GM19193 (cell line): Measurements from ENCODE around the gene HSPE1.

ENCODE experiments used
- POLR2A ChIP-seq: IDR thresholded peaks from 4 replicates; pipeline ENCODE4 v1.6.1; 2011; ENCODE audit not compliant: insufficient read depth, insufficient read length; ENCODE audit errors: extremely low read depth

HSPE1 gene

DNA sequence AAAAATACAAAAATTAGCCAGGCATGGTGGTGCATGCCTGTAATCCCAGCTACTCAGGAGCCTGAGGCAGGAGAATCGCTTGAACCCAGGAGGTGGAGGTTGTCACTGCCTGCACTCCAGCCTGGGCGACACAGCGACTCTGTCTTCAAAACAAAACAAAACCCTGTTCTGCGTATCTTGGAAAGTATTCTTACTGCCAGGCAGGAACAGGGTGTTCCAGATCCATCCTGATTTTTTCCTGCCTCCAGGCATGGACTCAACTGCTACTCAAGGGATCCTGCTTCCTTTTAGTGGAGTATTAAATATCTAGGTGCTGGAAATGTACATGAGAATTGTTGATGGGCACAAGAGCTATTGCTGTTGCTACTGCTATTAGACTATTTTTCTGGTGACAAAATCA is 12.8 kb upstream of the HSPE1 start:
- TF ChIP-seq POLR2A, result no peak

DNA sequence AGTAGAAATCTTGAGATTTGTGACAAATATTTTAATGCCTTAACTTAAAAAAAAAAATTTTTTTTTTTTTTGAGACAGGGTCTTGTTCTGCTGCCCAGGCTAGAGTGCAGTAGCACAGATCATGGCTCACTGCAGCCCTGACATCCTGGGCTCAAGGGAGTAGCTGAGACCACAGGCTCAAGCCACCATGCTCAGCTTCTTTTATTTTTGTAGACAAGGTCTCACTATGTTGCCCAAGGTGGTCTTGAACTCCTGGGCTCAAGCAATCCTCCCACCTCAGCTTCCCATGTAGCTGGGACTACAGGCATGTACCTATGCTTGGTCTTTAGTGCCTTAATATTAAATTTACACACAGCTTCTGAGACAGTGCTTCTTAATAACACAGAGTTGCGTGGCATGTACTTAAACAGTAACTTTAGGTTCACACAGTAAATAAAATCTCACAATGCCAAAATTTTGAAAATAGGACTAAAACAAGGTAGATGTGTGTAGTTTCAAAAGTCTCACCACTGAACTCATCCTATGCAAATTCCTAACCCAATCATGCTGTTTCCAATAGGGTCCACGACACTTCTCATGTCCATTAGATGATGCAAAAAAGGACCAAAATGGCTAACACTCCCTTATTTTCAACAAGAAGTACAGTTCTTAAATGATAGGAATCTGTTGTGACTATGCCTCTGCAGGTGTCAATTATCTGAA is 4.6 kb upstream of the HSPE1 start:
- TF ChIP-seq POLR2A, result no peak

DNA sequence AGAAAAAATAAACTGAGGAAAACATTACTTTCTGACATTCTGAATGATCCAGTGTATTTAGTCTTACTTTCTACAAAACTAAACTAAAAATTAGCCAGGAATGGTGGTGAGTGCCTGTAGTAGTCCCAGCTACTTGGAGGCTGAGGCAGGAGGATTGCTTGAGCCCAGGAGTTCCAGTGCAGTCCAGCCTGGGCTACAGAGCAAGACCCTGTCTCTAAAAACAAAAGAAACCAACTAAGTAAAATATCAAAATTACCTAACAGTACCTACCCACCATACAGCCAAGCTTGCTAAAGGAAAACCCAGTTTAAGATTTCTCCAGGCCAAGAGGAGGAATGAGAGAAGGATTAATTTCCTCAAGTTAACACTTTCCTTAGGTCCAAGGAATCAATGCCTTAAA is 3.5 kb upstream of the HSPE1 start:
- no peak for TF ChIP-seq POLR2A

DNA sequence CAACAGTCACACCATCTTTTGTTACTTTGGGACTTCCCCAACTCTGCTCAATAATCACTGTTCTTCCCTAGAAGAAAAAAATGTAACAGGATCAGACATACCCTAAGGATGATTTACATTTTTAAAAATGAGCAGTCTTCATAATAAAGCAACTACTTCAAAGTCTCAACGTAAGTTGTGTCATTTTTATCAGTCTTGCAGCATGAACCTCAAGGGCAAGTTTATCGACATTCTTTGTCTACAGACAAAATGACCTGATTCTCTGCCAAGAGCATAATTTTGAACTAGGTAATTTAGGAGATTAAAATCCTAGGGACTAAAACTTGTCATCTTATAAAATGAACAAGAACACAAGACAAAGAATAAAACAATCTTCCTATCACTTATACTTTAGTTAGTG is 2.9 kb upstream of the HSPE1 start:
- no peak for TF ChIP-seq POLR2A

DNA sequence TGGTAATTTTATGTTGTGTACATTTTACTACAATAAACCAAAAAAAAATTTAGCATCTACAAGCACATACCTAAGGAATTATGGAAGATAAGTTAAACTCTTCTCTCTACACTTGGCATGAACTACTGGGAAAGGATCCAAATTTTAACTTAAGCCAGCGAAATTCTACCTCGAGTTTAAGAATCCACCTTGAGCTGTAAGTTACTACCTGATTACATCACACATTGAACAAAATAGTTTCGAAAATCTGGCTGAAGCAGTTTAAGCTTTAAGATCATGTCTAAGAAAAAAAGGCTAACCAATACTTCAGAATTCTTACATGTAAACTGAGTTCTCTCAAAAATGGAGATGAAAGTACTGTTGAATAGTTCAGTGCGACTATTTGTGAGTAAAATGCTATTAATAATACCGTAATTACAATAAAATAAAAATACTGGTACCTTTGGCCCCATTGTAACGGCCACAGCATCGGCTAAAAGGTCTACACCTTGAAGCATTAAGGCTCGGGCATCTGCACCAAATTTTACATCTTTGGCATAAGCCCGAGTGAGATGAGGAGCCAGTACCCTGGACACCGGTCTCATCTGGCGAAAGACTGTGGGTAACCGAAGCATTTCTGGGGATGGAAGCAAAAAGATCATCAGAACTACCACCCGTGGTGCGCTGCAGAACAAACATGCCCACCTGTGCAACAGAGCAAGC is 1.8 kb upstream of the HSPE1 start:
- TF ChIP-seq POLR2A, result no peak

DNA sequence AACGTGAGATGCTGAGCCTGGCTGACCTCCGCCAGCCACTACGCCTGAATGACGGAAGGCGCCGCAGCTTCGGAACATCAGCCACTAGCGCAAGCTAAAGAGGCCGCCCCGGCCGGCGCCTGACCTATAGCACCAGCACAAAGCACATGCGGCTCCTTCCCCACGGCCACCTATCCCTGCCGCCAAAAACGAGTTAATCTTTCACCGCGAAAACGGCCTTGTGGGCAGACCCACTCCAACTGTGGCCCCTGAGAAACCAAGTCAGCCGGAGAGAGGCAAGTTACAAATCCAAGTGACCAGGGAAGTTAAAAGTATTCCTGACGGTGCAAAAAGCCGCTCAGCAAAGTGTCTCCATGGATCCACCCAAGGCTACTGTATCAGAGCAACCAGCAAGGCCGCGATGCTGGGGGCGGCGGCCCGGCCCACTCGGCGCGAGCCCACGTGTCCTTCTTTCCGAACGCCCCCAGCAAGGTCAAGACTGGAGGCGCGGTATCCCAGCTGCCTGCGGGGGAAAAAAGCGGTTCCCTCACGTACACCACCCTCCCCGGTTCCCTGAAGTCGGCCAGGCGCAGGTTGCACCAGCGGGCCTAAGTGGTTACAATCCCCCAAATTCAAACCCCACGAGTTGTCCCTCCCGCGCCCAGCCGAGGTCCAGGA is 1.1 kb upstream of the HSPE1 start:
- TF ChIP-seq POLR2A, result peak; percentile 41

DNA sequence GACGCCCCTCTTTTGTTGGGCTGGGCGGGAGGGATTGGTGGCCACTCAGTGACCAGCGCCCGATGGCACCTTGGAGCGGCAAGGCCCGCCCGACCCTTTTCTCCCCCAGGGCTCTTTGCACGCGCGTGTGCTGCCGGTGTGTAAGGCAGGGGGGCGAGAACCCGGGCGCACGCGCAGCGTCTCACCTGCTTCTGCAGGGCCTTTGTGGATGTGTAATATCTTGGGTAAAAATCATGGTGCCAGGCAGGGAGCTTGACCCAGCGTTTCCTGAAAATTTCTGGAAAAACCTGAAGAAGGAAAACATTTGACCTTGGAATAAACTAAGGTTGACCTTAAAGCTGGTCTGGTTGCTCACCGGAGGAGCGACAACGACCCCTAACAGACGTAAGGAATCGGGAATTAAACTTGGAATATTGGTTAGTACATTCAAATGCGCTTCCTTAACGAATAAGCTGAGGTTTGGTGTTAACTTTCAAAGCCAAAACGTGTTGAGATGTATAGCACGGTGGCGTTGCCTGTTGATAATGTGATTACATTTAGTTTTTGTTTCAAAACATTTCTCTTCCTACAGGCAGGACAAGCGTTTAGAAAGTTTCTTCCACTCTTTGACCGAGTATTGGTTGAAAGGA is 438 bp downstream of the HSPE1 start:
- no peak for TF ChIP-seq POLR2A

DNA sequence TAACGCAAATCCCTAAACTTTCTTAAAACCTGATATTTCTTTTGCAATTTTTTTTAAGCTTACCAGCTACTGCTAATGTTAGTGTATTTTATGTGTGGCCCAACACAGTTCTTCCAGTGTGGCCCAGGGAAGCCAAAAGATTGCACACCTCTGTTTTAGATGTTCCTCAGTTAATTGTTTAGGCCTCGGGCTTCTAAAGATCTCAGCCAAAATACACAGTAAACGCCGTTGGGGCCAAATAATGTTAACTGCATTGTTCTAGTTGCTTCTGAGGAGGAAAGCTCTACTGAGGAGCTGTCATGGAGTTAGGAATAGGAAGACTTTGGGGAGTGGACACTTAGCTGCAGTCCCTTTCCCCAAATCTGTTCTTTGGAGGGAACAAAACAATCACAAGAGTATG is 2.0 kb downstream of the HSPE1 start:
- no peak for TF ChIP-seq POLR2A

DNA sequence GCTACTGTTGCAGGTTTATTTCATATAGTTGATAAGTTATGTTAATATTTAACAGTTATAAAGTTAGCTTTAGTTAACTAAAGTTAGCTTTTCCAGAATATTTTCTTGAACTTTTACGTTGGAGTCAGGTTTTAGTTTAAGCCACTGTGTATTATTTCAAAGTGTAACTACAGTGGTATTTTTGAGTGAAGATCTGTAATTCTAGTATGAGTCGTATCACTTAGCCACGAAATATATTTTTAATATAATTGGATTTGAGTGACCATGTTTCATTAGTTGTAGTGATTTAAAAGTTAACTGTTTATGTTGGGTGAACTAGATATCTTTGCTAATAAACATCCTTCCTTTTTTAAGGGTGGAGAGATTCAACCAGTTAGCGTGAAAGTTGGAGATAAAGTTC is 2.5 kb downstream of the HSPE1 start:
- TF ChIP-seq POLR2A, result no peak

DNA sequence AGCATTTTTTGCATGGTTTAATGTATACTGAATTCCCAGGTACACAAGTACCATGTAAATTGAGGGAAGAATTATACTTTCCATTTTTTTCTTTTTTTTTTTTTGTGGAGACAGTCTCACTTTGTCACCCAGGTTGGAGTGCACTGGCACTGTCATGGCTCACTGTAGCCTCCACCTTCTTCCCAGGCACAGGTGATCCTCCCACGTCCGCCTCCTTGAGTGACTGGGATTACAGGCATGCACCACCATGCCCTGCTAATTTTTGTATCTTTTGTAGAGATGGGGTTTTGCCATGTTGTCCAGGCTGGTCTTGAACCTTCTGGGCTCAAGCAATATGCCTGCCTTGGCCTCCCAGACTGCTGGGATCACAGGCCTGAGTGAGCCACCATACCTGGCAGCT is 3.8 kb downstream of the HSPE1 start:
- no peak for TF ChIP-seq POLR2A

DNA sequence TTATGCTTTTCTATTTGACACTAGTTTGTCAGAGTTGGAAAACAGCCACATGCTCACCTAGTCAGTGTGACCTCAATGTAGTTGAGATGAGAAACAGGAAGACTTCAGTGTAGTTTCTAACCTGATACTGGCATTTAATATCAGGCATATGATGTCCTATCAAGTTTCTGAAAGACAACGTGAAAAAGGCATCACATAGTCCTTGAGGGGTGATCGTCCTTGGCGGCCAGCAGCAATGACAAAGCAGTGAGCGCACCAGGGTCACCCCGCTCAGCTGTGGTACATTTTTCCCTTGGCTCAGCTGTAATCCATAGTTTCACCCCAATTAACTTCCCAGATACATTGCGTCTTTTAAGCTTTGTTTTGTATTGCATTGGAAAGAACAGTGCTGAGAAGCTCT is 4.3 kb downstream of the HSPE1 start:
- TF ChIP-seq POLR2A, result no peak

DNA sequence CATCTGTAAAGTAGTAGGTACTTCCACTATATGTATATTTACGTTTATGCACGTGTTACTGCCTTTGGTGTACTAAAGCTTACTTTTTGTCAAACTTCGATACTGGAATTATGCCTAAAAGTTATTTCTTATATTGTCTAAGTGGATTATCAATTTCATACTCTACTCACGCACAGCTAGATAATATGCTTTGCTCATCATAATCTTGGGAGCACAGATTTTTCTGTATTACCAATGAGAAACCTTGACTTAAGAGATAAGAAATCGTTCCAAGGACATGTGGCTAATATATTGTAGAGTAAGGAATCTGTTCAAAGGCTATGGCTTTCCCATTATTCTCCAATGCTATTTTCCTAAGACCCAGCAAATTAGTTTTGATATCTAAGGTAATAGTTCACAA is 6.5 kb downstream of the HSPE1 start:
- no peak for TF ChIP-seq POLR2A

DNA sequence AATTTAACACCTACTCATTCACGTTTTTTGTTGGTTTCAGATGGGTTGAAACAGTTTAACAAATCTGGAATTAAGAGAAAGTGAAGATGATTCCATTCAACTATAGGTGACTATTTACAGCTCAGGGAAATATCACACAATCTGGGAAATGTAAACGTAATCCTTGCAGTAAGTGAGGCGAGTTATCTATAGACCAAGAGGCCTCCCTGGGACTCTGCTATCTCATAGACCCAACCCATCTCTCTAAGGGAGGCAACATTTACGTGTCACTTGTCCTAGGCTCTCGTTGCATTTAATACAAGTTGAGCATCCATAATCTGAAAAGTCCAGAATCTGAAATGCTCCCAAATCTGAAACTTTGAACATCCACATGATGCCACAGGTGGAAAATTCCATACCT is 13.7 kb downstream of the HSPE1 start:
- no peak for TF ChIP-seq POLR2A

DNA sequence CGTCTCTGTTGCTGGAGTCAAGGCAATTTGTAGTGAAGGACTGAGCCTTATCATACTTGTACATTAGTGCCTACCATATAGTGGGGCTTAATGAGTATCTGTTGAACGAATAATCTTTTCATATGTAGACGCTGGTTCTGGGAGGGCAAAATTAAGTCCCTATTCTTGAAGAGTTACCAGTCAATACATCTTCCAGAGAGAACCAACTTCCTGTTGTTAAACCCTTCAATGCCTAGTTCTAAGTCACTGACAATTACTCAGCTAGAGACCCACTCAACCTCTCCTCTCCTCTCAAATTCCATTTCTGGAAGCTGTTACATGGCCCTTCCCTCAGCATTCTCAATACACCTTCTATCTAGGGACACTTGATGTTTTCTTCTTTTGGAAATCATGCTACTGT is 14.6 kb downstream of the HSPE1 start:
- no peak for TF ChIP-seq POLR2A

DNA sequence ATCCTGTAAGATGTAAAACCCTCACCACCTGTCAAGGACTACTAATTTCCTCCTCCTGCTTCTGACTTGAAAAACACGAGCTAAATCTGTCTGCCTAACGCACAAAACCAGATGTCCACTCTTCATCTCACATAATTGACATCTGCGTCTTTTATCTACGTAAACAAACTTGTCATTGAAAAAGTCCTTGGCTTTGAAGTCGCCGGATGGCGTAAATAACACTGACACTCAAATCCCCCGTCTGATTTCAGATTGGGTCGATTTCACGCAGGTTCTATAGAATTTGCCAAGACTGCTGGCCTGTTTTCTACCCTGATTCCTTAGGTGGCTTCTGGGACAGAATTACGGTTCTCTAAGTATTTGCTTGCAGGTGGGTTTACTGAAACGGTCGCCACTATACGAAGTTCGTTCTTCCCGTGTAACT is 15.1 kb downstream of the HSPE1 start:
- no peak for TF ChIP-seq POLR2A
